Tibial nerve (tissue), 4 donors: ENCODE data around the gene NME7.

Experiments
- EP300 ChIP-seq, 2 donors: sonication (generic); formaldehyde crosslinking; IDR thresholded peaks; one replicate each; pipeline ENCODE4 v1.6.1; 2017; ENCODE audit warnings: antibody characterized with exemption in 2 of 2, mild to moderate bottlenecking in 1 of 2
- TF ChIP-seq, protein P1 (sequence below), 5 experiments: fragments of 200-600 bp in 3 of 5; fragments of 450-650 bp in 2 of 5; sonication (generic) in 3 of 5; IDR thresholded peaks; one replicate each; pipeline ENCODE4 v1.5.1; 2016 to 2019; ENCODE audit warnings: antibody characterized with exemption in 5 of 5, mild to moderate bottlenecking in 3 of 5, moderate library complexity in 2 of 5

DNA sequence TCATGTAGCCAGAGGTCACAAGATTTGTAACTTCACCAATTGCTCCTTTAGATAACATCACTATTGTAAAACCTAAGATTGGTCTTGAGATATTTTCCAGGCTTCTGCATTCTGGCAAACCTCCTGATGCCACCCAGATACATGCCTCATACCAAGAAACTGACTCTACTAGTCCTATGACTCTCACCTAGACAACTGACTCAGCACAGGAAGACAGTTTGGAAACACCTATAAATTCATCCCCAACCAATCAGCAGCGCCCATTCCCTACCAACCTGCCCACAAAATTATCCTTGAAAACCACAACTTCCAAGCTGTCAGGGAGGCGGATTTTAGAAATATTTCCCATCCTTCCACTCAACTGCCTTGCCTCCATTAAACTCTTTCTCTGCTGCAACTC, 2.6 kb downstream of the NME7 start:
- TF ChIP-seq, protein P1, sequence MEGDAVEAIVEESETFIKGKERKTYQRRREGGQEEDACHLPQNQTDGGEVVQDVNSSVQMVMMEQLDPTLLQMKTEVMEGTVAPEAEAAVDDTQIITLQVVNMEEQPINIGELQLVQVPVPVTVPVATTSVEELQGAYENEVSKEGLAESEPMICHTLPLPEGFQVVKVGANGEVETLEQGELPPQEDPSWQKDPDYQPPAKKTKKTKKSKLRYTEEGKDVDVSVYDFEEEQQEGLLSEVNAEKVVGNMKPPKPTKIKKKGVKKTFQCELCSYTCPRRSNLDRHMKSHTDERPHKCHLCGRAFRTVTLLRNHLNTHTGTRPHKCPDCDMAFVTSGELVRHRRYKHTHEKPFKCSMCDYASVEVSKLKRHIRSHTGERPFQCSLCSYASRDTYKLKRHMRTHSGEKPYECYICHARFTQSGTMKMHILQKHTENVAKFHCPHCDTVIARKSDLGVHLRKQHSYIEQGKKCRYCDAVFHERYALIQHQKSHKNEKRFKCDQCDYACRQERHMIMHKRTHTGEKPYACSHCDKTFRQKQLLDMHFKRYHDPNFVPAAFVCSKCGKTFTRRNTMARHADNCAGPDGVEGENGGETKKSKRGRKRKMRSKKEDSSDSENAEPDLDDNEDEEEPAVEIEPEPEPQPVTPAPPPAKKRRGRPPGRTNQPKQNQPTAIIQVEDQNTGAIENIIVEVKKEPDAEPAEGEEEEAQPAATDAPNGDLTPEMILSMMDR (IDR thresholded peaks at IDR 0.05): no peak
- no peak for TF ChIP-seq EP300 (IDR thresholded peaks at IDR 0.05)
